Testis (tissue), 3 donors: ENCODE results near the gene MAGEF1. TPM values are rescaled to one million over a fixed set of nuclear protein-coding genes. Genes with fewer than 3 reads are reported as not detected.

Source experiments
- DNase-seq: peaks from one replicate; pipeline ENCODE4 v3.0.0-alpha.2; 2019
- H3K27ac ChIP-seq, 2 donors: fragments of 200-600 bp; sonication (generic); one replicate each; pipeline ENCODE4 v1.5.1; 2019
- H3K27me3 ChIP-seq: fragments of 200-600 bp; sonication (generic); one replicate; pipeline ENCODE4 v1.5.1; 2019
- H3K36me3 ChIP-seq: fragments of 200-600 bp; sonication (generic); one replicate; pipeline ENCODE4 v1.5.1; 2017; ENCODE audit warnings: low read depth; ENCODE audit errors: missing control alignments
- H3K4me1 ChIP-seq: fragments of 200-600 bp; sonication (generic); one replicate; pipeline ENCODE4 v1.5.1; 2019
- H3K4me3 ChIP-seq, 2 donors: fragments of 200-600 bp; sonication (generic); one replicate each; pipeline ENCODE4 v1.5.1; 2017 to 2019
- H3K9me3 ChIP-seq: fragments of 200-600 bp; sonication (generic); one replicate; pipeline ENCODE4 v1.5.1; 2017
- POLR2A ChIP-seq: fragments of 450-650 bp; IDR thresholded peaks from one replicate; pipeline ENCODE4 v1.6.1; 2017; ENCODE audit warnings: antibody characterized with exemption, mild to moderate bottlenecking, moderate library complexity
- WGBS, 2 donors: methylation state at CpG; one replicate each; pipeline ENCODE4 v1.1.5; 2018; 5-methylcytosine and 5-hydroxymethylcytosine counted together
- intact Hi-C: fragments of 100-400 bp; cut with DNase I; formaldehyde crosslinking; loops from one replicate; pipeline ENCODE4 v1.15.1; 2023; ENCODE audit warnings: low total_unique reads
- polyA plus RNA-seq: library from polyadenylated mRNA; stranded (reverse); fragments of 350-450 nt; fragmentation: Illumina TruSeq; extraction: RNeasy Lipid Tissue Mini Kit (QIAGEN cat#74804); gene quantifications from one replicate; pipeline ENCODE4 v1.2.3, GENCODE V29; 2014; ENCODE audit warnings: low read depth, low replicate concordance; ENCODE audit not compliant: insufficient read depth
- total RNA-seq, 2 donors: library from RNA; depleted of rRNA; stranded (reverse); fragments of >200 nt; gene quantifications; one replicate each; pipeline ENCODE4 v1.2.3, GENCODE V29; 2016
- TF ChIP-seq, protein P1 (sequence below), 3 experiments: fragments of 450-650 bp in 2 of 3; fragments of 200-600 bp in 1 of 3; sonication (generic) in 1 of 3; IDR thresholded peaks; one replicate each; pipeline ENCODE4 v1.5.1; 2016 to 2019; ENCODE audit warnings: antibody characterized with exemption in 3 of 3, mild to moderate bottlenecking in 2 of 3, moderate library complexity in 1 of 3

Gene MAGEF1
- total and polyA plus RNA-seq, 3 donors from 2014 or later: 22.8 to 33.5 (median 25.1) TPM

- no peak for DNase-seq
- intact Hi-C loops: no loop called here
- TF ChIP-seq, protein P1, sequence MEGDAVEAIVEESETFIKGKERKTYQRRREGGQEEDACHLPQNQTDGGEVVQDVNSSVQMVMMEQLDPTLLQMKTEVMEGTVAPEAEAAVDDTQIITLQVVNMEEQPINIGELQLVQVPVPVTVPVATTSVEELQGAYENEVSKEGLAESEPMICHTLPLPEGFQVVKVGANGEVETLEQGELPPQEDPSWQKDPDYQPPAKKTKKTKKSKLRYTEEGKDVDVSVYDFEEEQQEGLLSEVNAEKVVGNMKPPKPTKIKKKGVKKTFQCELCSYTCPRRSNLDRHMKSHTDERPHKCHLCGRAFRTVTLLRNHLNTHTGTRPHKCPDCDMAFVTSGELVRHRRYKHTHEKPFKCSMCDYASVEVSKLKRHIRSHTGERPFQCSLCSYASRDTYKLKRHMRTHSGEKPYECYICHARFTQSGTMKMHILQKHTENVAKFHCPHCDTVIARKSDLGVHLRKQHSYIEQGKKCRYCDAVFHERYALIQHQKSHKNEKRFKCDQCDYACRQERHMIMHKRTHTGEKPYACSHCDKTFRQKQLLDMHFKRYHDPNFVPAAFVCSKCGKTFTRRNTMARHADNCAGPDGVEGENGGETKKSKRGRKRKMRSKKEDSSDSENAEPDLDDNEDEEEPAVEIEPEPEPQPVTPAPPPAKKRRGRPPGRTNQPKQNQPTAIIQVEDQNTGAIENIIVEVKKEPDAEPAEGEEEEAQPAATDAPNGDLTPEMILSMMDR (IDR thresholded peaks at IDR 0.05): no peak
- no peak for TF ChIP-seq POLR2A
- Histone ChIP-seq H3K27ac (no peak overlapping the region), H3K4me3 (no peak overlapping the region), H3K9me3 (no peaks in the 10 kb centered on the region), H3K27me3 (no peaks in the 10 kb centered on the region), H3K36me3 (no peaks in the 10 kb centered on the region), H3K4me1 (peaks cover 5% of the 10 kb centered on the region)
- WGBS, 2 donors: 76 to 80% methylated on average over 7 of the region's 7 CpGs
These were observed 42.3 kb downstream of the MAGEF1 start for GRCh38 chr3:184669578-184669977.

DNA sequence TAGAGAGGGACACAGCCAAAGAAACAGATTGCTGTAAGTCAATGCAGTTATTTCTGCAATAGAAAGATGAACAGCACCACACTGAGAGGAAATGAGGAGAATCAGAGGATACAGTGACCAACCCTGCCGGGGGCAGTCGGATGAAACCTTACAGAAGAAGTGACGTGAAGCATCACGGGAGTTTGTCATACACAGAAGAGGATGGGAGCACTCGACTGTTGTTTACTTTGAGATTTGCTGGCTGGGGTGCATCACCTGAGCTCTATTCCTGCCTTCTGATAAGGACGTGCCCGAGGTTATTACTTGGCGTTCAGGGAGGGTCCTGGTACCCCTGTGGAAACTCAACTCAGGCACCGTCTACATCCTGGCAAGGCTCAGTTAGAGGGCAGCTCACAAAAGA, 45.4 kb downstream of the MAGEF1 start:
- Histone ChIP-seq H3K4me3 (no peak overlapping the region), H3K36me3 (no peaks in the 10 kb centered on the region), H3K27ac (no peak overlapping the region), H3K4me1 (peaks cover 5% of the 10 kb centered on the region), H3K9me3 (no peaks in the 10 kb centered on the region), H3K27me3 (no peaks in the 10 kb centered on the region)
- 87% methylated on average over 9 of the region's 9 CpGs for WGBS, 2 donors
- intact Hi-C loops: no loop called here
- DNase-seq: no peak
- no peak for TF ChIP-seq POLR2A
- TF ChIP-seq, protein P1 (IDR thresholded peaks at IDR 0.05): no peak

- DNase-seq: no peak
These were observed 46.8 kb downstream of the MAGEF1 start for GRCh38 chr3:184665101-184665500.

DNA sequence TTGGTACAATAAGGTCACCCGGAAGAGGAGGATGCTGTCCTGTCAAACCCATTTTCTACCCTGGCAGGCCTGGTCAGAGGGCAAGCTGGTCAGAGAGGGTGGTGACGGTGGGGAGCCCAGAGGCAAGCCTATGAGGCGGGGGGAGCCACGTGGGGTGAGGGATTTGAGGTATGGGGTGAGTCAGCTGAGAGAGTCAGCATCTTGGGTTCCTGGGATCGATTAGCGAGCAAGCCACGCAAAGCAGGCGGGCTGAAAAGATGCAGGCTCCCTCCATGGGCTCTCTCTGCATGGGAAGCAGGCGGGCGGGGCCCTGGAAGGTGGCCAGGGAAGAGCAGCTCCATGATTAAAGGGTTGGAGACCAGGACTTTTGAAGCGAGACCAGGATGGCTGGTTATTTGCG, 48.1 kb downstream of the MAGEF1 start:
- Histone ChIP-seq H3K27ac (no peak overlapping the region), H3K36me3 (no peaks in the 10 kb centered on the region), H3K27me3 (no peaks in the 10 kb centered on the region), H3K9me3 (no peaks in the 10 kb centered on the region), H3K4me3 (no peak overlapping the region), H3K4me1 (peaks cover 5% of the 10 kb centered on the region)
- intact Hi-C loops: no loop called here
- WGBS, 2 donors: 91 to 93% methylated on average over 10 to 12 of the region's 12 CpGs
- TF ChIP-seq, protein P1 (IDR thresholded peaks at IDR 0.05): no peak
- no peak for TF ChIP-seq POLR2A
- no peak for DNase-seq

More at GRCh38 chr3:184665101-184665500, 46.8 kb downstream of the MAGEF1 start:
- Histone ChIP-seq H3K27me3 (no peaks in the 10 kb centered on the region), H3K4me1 (peaks cover 5% of the 10 kb centered on the region), H3K9me3 (no peaks in the 10 kb centered on the region), H3K4me3 (no peak overlapping the region), H3K36me3 (no peaks in the 10 kb centered on the region), H3K27ac (no peak overlapping the region)
- intact Hi-C loops: no loop called here
- no peak for TF ChIP-seq POLR2A
- TF ChIP-seq, protein P1 (IDR thresholded peaks at IDR 0.05): no peak
- WGBS, 2 donors: 85 to 92% methylated on average over 10 of the region's 10 CpGs

GRCh38 chr3:184663356-184663755, 48.5 kb downstream of the MAGEF1 start:
- Histone ChIP-seq H3K36me3 (no peaks in the 10 kb centered on the region), H3K27ac (no peak overlapping the region), H3K4me3 (no peak overlapping the region), H3K27me3 (no peaks in the 10 kb centered on the region), H3K9me3 (no peaks in the 10 kb centered on the region), H3K4me1 (peaks cover 5% of the 10 kb centered on the region)
- TF ChIP-seq, protein P1 (IDR thresholded peaks at IDR 0.05): no peak
- TF ChIP-seq POLR2A: no peak
- WGBS, 2 donors: 89 to 92% methylated on average over 6 of the region's 6 CpGs
- intact Hi-C loops: no loop called here
- DNase-seq: no peak
